Activated CD8-positive, alpha-beta T cell treated with anti-CD3 and anti-CD28 coated beads, Interleukin-2, amount 10 ng/mL, durations not matched to agents 7 days and 5 days (primary cell): Measurements from ENCODE around the gene TPSD1. TPM values are rescaled to one million over a fixed set of nuclear protein-coding genes. Genes with fewer than 3 reads are reported as not detected.
"Not testable (repeated sequence)": the region's sequence is repeated elsewhere in the genome, so short reads cannot be mapped to it uniquely, and the experiment has no call there.

Experiments used
- ATAC-seq: fragments of 150-1000 bp; cut with Tn5 transposase; one replicate; pipeline ENCODE4 v1.10.0; 2021; ENCODE audit warnings: moderate library complexity
- CTCF ChIA-PET: fragments of 350-600 bp; sonication (Branson Sonifier 250); formaldehyde crosslinking; loops from one replicate; lab custom pipeline; 2021; ENCODE audit warnings: antibody characterized with exemption; lab: Charles Lee
- POLR2A ChIA-PET: fragments of 350-600 bp; sonication (Branson Sonifier 250); formaldehyde crosslinking; loops from one replicate; lab custom pipeline; 2021; ENCODE audit warnings: antibody characterized with exemption; lab: Charles Lee
- DNase-seq: peaks from one replicate; pipeline ENCODE4 v3.0.0-alpha.2; 2020
- H3K27ac Mint-ChIP-seq: one replicate; pipeline ENCODE4 v1.8.0; 2021; ENCODE audit warnings: mild to moderate bottlenecking, mixed read lengths
- H3K27me3 Mint-ChIP-seq: one replicate; pipeline ENCODE4 v1.8.0; 2021; ENCODE audit warnings: low read depth, mixed read lengths
- H3K36me3 Mint-ChIP-seq: one replicate; pipeline ENCODE4 v1.8.0; 2021; ENCODE audit warnings: low read depth, mixed read lengths
- H3K4me1 Mint-ChIP-seq: one replicate; pipeline ENCODE4 v1.8.0; 2021; ENCODE audit warnings: low read depth, mixed read lengths
- H3K4me3 Mint-ChIP-seq: one replicate; pipeline ENCODE4 v1.8.0; 2021; ENCODE audit warnings: mild to moderate bottlenecking, mixed read lengths
- H3K9me3 Mint-ChIP-seq: one replicate; pipeline ENCODE4 v1.8.0; 2022; ENCODE audit warnings: mixed read lengths; ENCODE audit not compliant: insufficient read depth
- total RNA-seq, 2 experiments: library from RNA; stranded (reverse); gene quantifications; one replicate each; pipeline ENCODE4 v1.2.3, GENCODE V29; 2021

The TPSD1 gene
- total RNA-seq, 2 experiments from 2014 or later: not detected

DNA sequence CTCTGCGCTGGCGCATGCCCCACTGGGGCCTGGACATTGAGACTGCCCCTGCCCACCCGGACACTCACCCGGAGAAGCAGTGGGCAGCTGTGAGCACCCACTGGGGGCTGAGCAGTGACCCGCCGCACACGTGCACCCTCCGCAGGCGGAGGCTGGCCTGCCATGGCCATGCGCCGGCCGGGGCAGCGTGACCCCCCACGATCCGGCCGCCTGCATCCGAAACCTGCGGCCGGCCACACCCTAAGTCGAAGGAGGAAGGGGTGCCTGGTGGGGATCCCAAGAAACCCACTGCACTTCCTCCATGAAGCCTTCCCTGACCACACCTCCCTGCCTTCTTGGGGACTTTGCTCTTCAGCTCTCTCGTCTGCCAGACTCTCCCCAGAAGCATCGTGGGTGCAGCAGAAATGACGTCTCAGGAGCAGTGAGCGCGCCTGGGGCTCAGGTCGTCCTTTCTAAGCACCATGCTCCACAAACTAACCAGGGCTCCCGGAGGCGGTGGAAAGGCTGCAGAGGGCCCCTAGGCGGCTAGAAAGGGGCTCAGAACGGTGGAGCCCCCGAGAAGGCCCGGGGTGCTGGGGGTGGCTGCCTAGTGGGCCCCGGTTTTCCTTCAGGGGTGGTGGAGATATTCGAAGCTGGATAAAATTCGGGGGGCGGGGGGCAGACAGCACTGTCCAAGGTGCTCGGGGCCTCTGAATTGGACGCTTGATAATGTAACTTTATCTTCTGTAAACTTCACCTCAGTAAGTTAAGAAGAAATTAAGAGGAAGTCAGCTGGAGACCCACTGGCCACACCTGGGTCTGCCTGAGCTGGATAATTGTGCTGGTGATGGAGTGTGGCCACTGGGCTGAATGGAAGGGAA, 32.3 kb upstream of the TPSD1 start:
- ChIA-PET CTCF (no interaction called here), POLR2A (no interaction called here)
- Mint-ChIP-seq H3K4me1 (no peaks in the 10 kb centered on the region), H3K36me3 (no peaks in the 10 kb centered on the region), H3K4me3 (no peak overlapping the region), H3K27ac (no peak overlapping the region), H3K27me3 (no peaks in the 10 kb centered on the region), H3K9me3 (no peaks in the 10 kb centered on the region)
- ATAC-seq: no peak
- no peak for DNase-seq

DNA sequence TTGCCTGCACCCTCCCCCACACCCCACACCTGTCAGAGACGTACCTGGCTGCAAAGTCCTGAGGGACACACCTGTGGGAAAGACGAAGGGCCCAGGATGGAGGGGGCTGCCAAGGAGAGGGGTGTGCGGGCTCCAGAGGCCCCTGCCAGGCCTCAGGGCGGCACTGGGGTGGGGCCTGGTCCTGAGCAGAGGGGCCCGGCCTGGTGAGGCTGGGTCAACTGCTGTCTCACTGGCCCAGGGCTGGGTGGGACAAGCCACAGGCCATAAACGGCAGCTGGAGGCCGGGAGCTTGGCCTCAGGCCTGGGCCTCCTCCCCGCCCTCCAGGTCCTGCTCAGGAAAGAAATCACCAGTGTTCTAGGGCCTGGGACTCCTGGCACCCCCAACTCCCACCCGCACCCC, 31.3 kb upstream of the TPSD1 start:
- Mint-ChIP-seq H3K27me3 (no peaks in the 10 kb centered on the region), H3K4me3 (no peak overlapping the region), H3K4me1 (no peaks in the 10 kb centered on the region), H3K9me3 (no peaks in the 10 kb centered on the region), H3K27ac (no peak overlapping the region), H3K36me3 (no peaks in the 10 kb centered on the region)
- ChIA-PET POLR2A (no interaction called here), CTCF (no interaction called here)
- DNase-seq: no peak
- ATAC-seq: no peak

DNA sequence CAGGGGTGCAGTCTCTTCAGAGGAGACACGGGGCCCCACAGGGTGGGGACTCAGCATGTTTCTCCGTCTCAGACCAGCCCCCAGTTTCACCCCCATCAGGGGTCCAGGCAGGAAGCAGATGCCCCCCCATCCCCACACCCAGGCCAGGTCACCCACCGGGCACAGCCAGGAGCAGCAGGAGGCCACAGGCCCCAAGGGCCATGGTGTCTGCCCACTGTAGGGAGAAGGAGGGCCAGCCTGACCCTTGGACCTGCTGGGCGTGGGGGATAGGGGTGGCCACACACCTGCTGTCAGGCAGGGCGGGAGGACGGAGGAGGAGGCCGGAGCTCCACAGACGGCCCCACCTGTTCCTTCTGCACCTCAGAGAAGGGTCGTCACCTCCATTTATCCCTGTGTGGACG, 30.8 kb upstream of the TPSD1 start, which contains the start of gene TPSG1:
Gene TPSG1 (minus strand): TSS at position 218 of the 401 bp plus-strand sequence. CDS start 16 bp downstream, at position 202.
- POLR2A ChIA-PET: no interaction called here

DNA sequence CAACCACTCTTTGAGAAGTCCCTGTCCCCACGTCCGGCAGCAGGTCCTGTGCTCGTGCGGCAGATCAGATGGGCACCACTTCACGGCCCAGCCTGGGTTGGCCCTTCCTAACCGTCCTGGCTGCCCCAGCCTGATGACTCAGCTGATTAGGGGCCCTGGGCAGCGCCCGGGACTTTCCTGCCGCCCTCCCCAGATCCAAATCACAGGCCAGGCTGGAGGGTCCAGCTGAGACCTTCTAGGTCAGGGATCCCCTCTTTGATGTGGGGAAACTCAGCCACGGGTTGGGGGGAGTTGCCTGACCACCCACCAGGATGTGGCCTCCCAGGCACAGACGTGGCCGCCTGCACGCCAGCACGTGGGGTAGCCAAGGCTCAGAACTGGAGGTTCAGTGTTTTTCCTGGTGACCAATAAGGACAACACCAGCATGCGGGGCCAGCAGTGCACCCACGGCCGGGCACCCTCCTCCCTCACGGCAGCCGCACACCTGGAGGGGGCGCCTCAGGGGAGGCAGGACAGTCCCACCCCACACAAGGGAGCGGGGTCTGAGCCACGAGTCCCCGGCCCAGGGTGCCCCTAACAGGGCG, 30.0 kb upstream of the TPSD1 start:
- CTCF ChIA-PET: not testable (repeated sequence)

More for the DNA sequence above, 30.8 kb upstream of the TPSD1 start, which contains the start of gene TPSG1:
- DNase-seq: no peak
- H3K36me3 Mint-ChIP-seq: no peaks in the 10 kb centered on the region
- H3K27ac Mint-ChIP-seq: no peak within 1 kb of the TSS
- H3K27me3 Mint-ChIP-seq: no peaks in the 10 kb centered on the region
- no peaks in the 10 kb centered on the region for H3K4me1 Mint-ChIP-seq
- H3K9me3 Mint-ChIP-seq: no peaks in the 10 kb centered on the region
- CTCF ChIA-PET: no interaction called here
- no peak for ATAC-seq
- no peak within 1 kb of the TSS for H3K4me3 Mint-ChIP-seq

DNA sequence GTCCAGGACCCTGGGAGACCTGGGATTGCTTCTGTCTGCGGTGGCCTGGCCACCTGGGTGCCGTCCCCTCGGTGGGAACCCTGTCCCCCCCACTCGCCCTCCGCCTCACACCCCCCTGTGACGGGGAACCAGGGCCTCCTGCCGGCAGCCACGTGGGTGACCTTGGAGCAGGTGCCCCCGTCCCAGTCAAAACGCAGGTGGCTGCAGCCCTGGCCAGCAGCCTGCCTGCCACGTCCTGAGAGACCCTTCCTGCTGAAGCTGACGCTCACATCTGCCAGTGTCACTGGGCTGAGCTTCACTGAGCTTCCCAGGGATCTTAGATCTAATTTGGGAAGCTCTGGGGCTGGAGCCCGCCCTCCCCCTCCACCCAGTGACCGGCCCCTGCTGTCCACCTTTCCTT, 29.2 kb upstream of the TPSD1 start:
- H3K27ac Mint-ChIP-seq, H3K36me3 Mint-ChIP-seq, DNase-seq, POLR2A ChIA-PET, H3K27me3 Mint-ChIP-seq, H3K4me3 Mint-ChIP-seq, CTCF ChIA-PET, H3K9me3 Mint-ChIP-seq, H3K4me1 Mint-ChIP-seq, ATAC-seq: not testable (repeated sequence)

More for the DNA sequence above, 30.0 kb upstream of the TPSD1 start:
- H3K27me3 Mint-ChIP-seq, H3K36me3 Mint-ChIP-seq, DNase-seq, H3K27ac Mint-ChIP-seq, H3K9me3 Mint-ChIP-seq, ATAC-seq, H3K4me3 Mint-ChIP-seq, POLR2A ChIA-PET, H3K4me1 Mint-ChIP-seq: not testable (repeated sequence)

DNA sequence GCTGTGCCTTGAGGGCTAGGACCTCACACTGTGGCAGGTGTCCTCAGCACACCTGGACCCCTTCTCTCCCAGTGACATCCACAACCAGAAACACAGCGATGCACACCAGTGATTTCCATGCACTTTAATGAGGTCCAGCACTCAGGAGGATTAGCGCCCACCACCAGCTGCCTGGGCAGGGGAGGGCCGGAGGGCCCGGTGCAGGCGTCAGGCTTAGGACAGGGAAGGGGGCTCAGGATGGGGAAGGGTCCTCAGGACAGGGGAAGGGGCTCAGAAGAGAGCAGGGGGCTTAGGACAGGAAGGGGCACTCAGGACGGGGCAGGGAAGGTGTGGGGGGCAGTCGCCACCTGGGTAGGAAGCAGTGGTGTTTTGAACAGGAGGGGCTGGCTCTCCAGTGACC, 27.6 kb upstream of the TPSD1 start:
- DNase-seq, H3K9me3 Mint-ChIP-seq, H3K27ac Mint-ChIP-seq, H3K4me1 Mint-ChIP-seq, H3K27me3 Mint-ChIP-seq, H3K36me3 Mint-ChIP-seq, CTCF ChIA-PET, ATAC-seq, H3K4me3 Mint-ChIP-seq, POLR2A ChIA-PET: not testable (repeated sequence)

DNA sequence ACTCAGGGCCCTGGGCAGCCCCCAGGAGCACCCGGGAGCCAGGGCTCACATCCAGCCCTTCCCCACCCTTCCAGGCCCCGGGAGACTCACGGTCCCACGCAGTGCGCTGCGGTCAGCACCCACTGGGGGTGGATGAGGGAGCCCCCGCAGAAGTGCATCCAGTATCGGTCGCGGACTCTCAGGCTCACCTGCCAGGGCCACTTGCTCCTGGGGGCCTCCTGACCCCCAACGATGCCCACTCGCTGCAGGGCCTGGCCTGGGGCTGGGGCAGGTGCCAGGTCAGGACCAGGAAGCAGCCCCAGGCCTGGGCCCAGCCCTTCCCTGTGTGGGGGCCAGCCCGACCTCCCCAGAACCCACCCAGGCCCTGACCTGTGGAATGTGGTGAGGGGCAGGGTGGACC, 26.4 kb upstream of the TPSD1 start:
- ATAC-seq, H3K9me3 Mint-ChIP-seq, H3K36me3 Mint-ChIP-seq, H3K27me3 Mint-ChIP-seq, DNase-seq, CTCF ChIA-PET, H3K4me1 Mint-ChIP-seq, POLR2A ChIA-PET, H3K4me3 Mint-ChIP-seq, H3K27ac Mint-ChIP-seq: not testable (repeated sequence)

DNA sequence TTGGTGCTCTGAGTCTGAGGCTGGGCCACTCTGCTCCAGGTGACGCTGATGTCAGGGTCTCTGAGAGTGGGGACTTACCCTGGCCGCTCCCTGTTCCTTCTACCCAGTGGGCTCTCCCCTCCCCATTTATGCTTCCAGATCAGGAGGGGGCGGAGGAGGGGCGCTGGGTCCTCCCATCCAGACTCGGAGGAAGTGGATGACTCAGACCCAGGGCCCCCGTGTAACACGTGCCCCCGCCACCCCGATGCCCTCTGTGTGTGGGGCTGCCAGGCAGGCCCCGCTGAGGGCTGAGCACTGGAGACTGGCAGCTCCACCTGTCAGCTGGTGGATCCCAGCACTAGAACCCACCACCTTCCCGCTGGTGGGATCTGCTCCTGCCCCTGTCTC, 25.8 kb upstream of the TPSD1 start, which contains the start of gene TPSB2:
Gene TPSB2 (minus strand): TSS at position 101 of the 387 bp plus-strand sequence. CDS start 233 bp downstream, outside the sequence.
- POLR2A ChIA-PET, H3K4me3 Mint-ChIP-seq, DNase-seq, H3K36me3 Mint-ChIP-seq, H3K27ac Mint-ChIP-seq, ATAC-seq, H3K27me3 Mint-ChIP-seq, CTCF ChIA-PET, H3K9me3 Mint-ChIP-seq, H3K4me1 Mint-ChIP-seq: not testable (repeated sequence)

DNA sequence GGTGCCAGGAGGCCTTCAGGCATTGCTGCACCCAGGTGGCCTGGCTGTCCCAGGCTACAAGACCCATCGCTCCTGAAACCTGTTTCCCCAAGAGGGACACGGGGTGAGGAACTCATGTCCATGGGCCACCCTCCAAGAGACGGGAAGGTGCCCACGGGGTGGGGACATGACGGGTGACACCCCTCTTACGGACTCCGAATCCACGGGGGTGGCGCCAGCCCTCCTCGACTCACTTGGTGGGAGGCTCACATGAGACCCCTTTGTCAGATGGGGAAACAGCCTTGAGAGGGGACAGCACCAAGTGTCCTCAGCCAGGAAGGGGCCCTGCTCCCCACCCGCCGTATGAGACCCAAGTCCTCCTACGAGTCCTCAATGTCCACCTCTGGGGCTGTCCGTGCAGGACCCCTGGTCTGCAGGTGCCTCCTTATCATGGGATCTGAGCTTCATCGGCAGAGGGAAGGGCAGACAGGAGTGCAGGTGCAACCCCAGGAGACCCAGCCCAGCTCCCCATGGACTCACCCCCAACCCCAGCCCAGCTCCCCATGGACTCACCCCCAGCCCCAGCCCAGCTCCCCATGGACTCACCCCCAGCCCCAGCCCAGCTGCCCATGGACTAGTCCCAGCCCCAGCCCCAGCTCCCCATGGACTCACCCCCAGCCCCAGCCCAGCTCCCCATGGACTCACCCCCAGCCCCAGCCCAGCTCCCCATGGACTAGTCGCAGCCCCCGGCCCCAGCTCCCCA, 25.2 kb upstream of the TPSD1 start:
- H3K27ac Mint-ChIP-seq, ATAC-seq, H3K4me3 Mint-ChIP-seq, H3K27me3 Mint-ChIP-seq, CTCF ChIA-PET, POLR2A ChIA-PET, H3K4me1 Mint-ChIP-seq, H3K36me3 Mint-ChIP-seq, H3K9me3 Mint-ChIP-seq, DNase-seq: not testable (repeated sequence)

DNA sequence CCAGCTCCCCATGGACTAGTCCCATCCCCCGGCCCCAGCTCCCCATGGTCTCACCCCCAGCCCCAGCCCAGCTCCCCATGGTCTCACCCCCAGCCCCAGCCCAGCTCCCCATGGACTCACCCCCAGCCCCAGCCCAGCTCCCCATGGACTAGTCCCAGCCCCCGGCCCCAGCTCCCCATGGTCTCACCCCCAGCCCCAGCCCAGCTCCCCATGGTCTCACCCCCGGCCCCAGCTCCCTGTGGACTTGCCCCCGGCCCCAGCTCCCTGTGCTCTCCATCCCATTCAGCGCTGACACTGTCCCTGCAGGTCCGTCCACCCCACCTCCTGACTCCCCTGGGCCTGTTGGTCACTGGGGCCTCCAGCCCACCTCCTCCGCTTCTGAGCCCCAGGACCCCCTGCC, 24.6 kb upstream of the TPSD1 start:
- DNase-seq, H3K27ac Mint-ChIP-seq, H3K4me1 Mint-ChIP-seq, CTCF ChIA-PET, H3K36me3 Mint-ChIP-seq, H3K9me3 Mint-ChIP-seq, H3K27me3 Mint-ChIP-seq, POLR2A ChIA-PET, H3K4me3 Mint-ChIP-seq, ATAC-seq: not testable (repeated sequence)

DNA sequence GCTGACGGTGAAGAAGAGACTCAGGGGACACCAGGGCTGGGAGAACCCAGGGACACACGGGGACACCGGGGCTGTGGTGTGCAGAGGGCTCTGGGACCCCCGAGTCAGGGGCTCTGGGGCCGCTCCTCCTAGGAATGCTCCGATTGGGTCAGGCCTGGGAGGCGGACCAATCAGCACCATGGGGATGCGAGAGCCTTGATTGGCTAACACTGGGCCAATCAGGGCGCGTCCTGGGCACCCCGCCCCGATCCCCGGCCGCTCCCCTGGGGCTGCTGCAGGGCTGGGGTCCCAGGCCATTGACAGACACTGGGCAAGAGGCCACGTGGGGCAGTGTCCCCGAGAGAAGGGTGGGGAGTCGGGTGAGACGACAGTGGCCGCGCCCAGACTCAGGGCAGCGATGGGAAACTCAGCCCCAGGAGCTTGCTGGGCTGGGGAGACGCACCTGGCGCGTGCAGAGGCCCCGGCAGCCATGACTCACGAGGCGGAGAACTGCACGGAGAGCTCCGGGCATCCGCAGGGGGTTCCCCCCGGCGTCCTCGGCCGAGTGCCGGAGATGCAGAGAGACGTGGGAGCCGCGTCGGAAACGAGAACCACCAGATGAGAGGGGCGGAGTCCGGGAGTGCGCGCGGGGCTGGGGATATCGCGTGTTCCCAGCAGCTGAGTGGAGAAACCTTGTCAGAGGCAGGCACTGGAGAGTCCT, 23.7 kb upstream of the TPSD1 start:
- H3K9me3 Mint-ChIP-seq, POLR2A ChIA-PET, H3K4me3 Mint-ChIP-seq, H3K27me3 Mint-ChIP-seq, H3K27ac Mint-ChIP-seq, H3K4me1 Mint-ChIP-seq, H3K36me3 Mint-ChIP-seq, CTCF ChIA-PET, ATAC-seq, DNase-seq: not testable (repeated sequence)
